ENCODE measurements around the gene SNX25. TPM values are rescaled to one million over a fixed set of nuclear protein-coding genes. Genes with fewer than 3 reads are reported as not detected.

The SNX25 gene
- total and polyA plus RNA-seq, 12 donors = 4.4 to 12.6 (median 9.2) TPM

DNA sequence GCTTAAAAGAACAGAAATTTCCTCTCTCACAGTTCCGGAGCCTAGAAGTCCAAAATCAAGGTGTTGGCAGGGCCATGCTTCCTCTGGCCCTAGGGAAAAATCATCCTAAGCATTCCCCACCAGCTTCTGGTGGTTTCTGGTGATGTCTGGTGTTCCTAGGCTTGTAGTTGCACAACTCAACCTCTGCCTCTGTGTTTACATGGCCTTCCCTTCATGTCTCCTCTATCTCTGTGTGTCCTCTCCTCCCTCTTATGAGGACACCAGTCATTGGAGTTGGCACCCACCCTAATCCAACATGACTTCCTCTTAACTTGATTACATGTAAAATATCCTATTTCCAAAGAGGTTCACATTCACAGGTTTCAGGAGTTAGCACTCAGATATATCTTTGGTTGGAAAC, 170.9 kb downstream of the SNX25 start:
- 85 to 92% methylated on average over 1 of the region's 1 CpG for WGBS, 2 donors
- no peak overlapping the region for H3K27ac ChIP-seq
- ATAC-seq (no peak), DNase-seq (no peak)
- H3K27me3 ChIP-seq = peaks cover 0 to 4% (median 0%) of the 10 kb centered on the region in 7 donors
- TF ChIP-seq, protein P1, sequence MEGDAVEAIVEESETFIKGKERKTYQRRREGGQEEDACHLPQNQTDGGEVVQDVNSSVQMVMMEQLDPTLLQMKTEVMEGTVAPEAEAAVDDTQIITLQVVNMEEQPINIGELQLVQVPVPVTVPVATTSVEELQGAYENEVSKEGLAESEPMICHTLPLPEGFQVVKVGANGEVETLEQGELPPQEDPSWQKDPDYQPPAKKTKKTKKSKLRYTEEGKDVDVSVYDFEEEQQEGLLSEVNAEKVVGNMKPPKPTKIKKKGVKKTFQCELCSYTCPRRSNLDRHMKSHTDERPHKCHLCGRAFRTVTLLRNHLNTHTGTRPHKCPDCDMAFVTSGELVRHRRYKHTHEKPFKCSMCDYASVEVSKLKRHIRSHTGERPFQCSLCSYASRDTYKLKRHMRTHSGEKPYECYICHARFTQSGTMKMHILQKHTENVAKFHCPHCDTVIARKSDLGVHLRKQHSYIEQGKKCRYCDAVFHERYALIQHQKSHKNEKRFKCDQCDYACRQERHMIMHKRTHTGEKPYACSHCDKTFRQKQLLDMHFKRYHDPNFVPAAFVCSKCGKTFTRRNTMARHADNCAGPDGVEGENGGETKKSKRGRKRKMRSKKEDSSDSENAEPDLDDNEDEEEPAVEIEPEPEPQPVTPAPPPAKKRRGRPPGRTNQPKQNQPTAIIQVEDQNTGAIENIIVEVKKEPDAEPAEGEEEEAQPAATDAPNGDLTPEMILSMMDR (IDR thresholded peaks at IDR 0.05) = no peak
- no peak overlapping the region for H3K4me3 ChIP-seq
- H3K36me3 ChIP-seq = no peaks in the 10 kb centered on the region
- intact Hi-C loops (cut with DNase I) = no loop called here
- H3K9me3 ChIP-seq = peaks cover 0 to 17% (median 0%) of the 10 kb centered on the region in 11 donors
- H3K4me1 ChIP-seq = peaks cover 0 to 10% (median 3%) of the 10 kb centered on the region in 9 donors

DNA sequence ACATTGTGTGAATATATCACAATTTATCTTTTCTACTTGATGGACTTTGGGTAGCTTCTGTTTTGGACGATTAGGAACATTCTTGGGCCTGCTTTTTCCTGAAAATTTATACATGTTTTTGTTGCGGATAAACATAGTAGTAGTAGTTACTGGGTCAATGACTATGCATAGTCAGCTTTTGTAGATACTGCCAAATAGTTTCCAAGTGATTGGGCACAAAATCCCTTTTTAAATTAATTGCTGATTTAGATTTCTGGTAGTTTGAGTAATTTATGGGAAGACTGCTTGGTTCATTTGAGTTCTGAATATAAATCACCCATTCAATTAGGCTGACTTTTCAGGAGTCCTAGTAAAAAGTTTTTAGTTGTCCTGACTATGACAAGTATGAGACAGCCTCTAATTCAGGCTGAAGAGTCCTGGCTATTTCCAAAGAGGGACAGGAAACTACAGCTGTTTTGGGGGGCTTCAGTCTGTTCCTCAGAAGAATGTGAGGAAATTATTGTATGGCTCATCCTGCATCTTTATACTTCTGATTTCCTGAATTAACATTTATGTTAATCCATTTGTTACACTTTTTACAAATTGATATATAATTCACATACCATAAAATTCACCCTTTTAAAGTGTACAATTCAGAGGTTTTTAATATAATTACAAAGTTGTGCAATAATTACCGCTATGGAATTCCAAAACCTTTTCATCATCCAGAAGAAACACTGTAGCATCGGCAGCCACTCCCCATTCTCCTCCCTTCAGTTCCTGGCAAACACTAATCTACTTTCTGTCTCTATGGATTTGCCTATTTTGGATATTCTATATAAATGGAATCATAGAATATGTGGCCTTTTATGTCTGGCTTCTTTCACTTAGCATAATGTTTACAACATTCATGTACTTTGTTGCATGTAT, 172.1 kb downstream of the SNX25 start:
- no peak overlapping the region for H3K27ac ChIP-seq
- TF ChIP-seq, protein P1 (IDR thresholded peaks at IDR 0.05) = no peak
- H3K36me3 ChIP-seq = no peaks in the 10 kb centered on the region
- WGBS, 2 donors = 51 to 53% methylated on average over 4 of the region's 4 CpGs
- intact Hi-C loops (cut with DNase I) = no loop called here
- H3K4me3 ChIP-seq = no peak overlapping the region
- peaks cover 0 to 12% (median 6%) of the 10 kb centered on the region in 9 donors for H3K4me1 ChIP-seq
- peaks cover 0 to 17% (median 0%) of the 10 kb centered on the region in 11 donors for H3K9me3 ChIP-seq
- peaks cover 0 to 10% (median 0%) of the 10 kb centered on the region in 7 donors for H3K27me3 ChIP-seq
- DNase-seq (no peak), ATAC-seq (no peak)

DNA sequence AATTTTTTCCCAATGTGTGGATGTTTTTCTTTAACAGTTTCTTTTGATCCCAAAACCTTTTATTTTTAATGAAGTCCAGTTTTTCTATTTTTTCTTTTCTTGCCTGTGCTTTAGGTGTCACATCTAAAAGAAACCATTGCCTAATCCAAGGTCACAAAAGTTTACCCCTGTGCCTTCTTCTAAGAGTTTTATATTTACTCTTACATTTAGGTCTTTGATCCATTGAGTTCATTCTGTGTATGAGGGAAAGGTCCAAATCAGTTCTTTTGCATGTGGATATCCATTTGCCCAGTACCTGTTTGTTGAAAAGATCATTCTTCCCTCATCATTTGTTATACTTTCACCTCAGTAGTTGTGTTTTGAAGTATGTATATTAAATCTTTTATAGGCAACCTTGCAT, 173.4 kb downstream of the SNX25 start:
- H3K4me1 ChIP-seq = peaks cover 0 to 12% (median 6%) of the 10 kb centered on the region in 9 donors
- peaks cover 0 to 17% (median 0%) of the 10 kb centered on the region in 11 donors for H3K9me3 ChIP-seq
- no peak overlapping the region for H3K4me3 ChIP-seq
- no peaks in the 10 kb centered on the region for H3K36me3 ChIP-seq
- H3K27me3 ChIP-seq = peaks cover 0 to 10% (median 0%) of the 10 kb centered on the region in 7 donors
- no peak overlapping the region for H3K27ac ChIP-seq
- intact Hi-C loops (cut with DNase I) = no loop called here
- ATAC-seq (no peak), DNase-seq (no peak)
- TF ChIP-seq, protein P1 (IDR thresholded peaks at IDR 0.05) = no peak

DNA sequence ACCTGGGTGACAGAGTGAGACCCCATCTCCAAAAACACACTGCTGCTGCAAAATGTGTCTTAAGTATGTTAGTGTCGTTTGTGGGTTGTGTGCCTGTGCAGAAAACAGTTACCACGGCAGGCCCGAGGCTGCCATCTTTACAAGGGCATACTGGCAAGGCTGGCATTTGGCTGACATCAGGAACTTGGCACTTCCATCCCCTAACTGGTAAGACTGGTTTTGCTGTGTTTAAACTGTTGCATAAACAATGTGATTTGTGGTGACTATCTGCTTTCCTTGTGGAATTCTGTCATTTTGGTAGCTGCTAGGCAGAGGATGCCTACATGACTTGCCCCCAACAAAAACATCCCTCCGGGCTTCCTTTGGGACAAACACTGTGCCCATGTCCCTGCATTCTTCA, 174.1 kb downstream of the SNX25 start:
- Histone ChIP-seq H3K27me3 (peaks cover 0 to 10% (median 0%) of the 10 kb centered on the region in 7 donors), H3K4me3 (no peak overlapping the region), H3K36me3 (no peaks in the 10 kb centered on the region), H3K4me1 (peaks cover 0 to 12% (median 6%) of the 10 kb centered on the region in 9 donors), H3K9me3 (peaks cover 0 to 17% (median 0%) of the 10 kb centered on the region in 11 donors), H3K27ac (no peak overlapping the region)
- WGBS, 2 donors = 88 to 97% methylated on average over 4 of the region's 4 CpGs
- TF ChIP-seq, protein P1 (IDR thresholded peaks at IDR 0.05) = no peak
- no peak for DNase-seq
- no peak for ATAC-seq
- intact Hi-C loops (cut with DNase I) = no loop called here

All from heart right ventricle (tissue), 16 donors.